Measurements from ENCODE around the gene CHRD. TPM values are rescaled to one million over a fixed set of nuclear protein-coding genes. Genes with fewer than 3 reads are reported as not detected.

The CHRD gene
- polyA plus RNA-seq (2013, experiment 1 of 2) = 0.73 TPM
- polyA plus RNA-seq (2013, experiment 2 of 2) = 0.63 TPM

DNA sequence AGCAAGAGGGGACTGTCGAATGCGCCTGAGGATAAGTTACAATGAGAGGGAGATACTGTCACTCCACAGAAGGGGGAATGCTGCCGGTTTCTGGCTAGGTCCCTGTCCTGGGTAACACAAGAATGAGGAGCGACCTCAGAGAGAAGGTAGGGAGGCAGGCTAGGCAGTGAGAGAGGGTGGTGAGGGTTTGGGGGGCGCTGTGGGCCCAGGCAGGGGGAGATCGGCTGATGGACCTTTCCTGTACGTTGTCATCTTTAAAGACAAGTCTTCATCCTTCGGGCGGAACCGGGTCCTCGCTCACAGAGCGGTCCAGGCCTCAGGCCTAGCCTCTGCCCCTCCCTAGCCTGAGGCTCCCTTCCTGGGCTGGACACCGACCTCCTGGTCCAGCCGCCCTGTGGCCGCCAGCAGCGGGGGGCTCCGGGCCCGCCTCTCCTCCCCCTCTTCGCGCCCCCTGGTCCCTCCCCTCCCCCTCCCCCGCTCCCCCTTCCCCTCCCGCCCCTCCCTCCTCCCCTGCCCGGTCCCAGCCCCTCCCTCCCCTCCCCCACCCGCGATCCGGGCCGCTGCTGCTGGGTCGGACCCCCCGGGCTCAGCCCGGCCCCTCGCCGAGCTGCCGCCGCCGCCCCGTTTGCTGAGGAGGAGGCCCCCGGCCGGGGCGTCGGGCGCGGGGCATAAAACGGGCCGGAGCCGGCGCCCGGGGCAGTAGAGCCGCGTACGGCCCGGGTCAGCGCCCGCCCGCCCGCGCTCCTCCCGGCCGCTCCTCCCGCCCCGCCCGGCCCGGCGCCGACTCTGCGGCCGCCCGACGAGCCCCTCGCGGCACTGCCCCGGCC lies at the start of gene CHRD:
Gene CHRD (plus strand): TSS at position 697 of the 827 bp plus-strand sequence. CDS start 265 bp downstream, outside the sequence.
- peak within 1 kb of the TSS; percentile 53 to 56 for H3K18ac ChIP-seq (ENCODE audit: low read depth in 1 of 2, low read length in 2 of 2)
- no peak within 1 kb of the TSS for H4K91ac ChIP-seq (ENCODE audit: low read length)
- H3K23ac ChIP-seq (ENCODE audit: low read length in 2 of 2) = peak within 1 kb of the TSS in 1 of 2 experiments; percentile 98
- peak within 1 kb of the TSS; percentile 80 for H3K4me2 ChIP-seq (ENCODE audit: low read length, poor library complexity, severe bottlenecking)
- no peak for DNase-seq
- H3K27me3 ChIP-seq (ENCODE audit: control insufficient read depth in 1 of 2, insufficient read depth in 1 of 2, low read length in 2 of 2) = peaks cover 39 to 76% of the 10 kb centered on the region in 2 experiments
- H2AK5ac ChIP-seq (ENCODE audit: low read length, severe bottlenecking) = no peak within 1 kb of the TSS
- H2AFZ ChIP-seq (ENCODE audit: low read depth, low read length) = peak within 1 kb of the TSS; percentile 58
- peaks cover 19% of the 10 kb centered on the region for H3K4me1 ChIP-seq (ENCODE audit: control insufficient read depth, insufficient read depth, low read depth, low read length)
- 29% methylated on average over 12 of the region's 71 CpGs for WGBS
- peak within 1 kb of the TSS; percentile 42 for H4K8ac ChIP-seq (ENCODE audit: low read length)
- H3K9me3 ChIP-seq (ENCODE audit: control insufficient read depth, low read length) = no peaks in the 10 kb centered on the region
- H3K4me3 ChIP-seq (ENCODE audit: insufficient read depth in 1 of 2, low read depth in 1 of 2, low read length in 2 of 2) = peak within 1 kb of the TSS; percentile 48 to 69
- peak within 1 kb of the TSS; percentile 11 for H2BK120ac ChIP-seq (ENCODE audit: low read depth, low read length)
- H2BK12ac ChIP-seq (ENCODE audit: low read length in 2 of 2) = no peak within 1 kb of the TSS
- peak within 1 kb of the TSS; percentile 58 for H3K9ac ChIP-seq (ENCODE audit: low read length)
- H3K4ac ChIP-seq (ENCODE audit: low read depth in 1 of 2, low read length in 2 of 2) = no peak within 1 kb of the TSS
- H3K79me1 ChIP-seq (replicated peaks; ENCODE audit: low read length, poor library complexity, severe bottlenecking) = no peaks in the 10 kb centered on the region
- H3K14ac ChIP-seq (ENCODE audit: low read length in 2 of 2) = no peak within 1 kb of the TSS
- H3K27ac ChIP-seq (ENCODE audit: low read length, poor library complexity, severe bottlenecking) = no peak within 1 kb of the TSS
- H3K36me3 ChIP-seq (ENCODE audit: control insufficient read depth in 1 of 2, insufficient read depth in 2 of 2, low read depth in 1 of 2, low read length in 2 of 2) = no peaks in the 10 kb centered on the region
- H2BK5ac ChIP-seq (ENCODE audit: low read depth, low read length, poor library complexity, severe bottlenecking) = no peak within 1 kb of the TSS
- H2BK15ac ChIP-seq (ENCODE audit: low read depth, poor library complexity, severe bottlenecking) = peak within 1 kb of the TSS; percentile 13

DNA sequence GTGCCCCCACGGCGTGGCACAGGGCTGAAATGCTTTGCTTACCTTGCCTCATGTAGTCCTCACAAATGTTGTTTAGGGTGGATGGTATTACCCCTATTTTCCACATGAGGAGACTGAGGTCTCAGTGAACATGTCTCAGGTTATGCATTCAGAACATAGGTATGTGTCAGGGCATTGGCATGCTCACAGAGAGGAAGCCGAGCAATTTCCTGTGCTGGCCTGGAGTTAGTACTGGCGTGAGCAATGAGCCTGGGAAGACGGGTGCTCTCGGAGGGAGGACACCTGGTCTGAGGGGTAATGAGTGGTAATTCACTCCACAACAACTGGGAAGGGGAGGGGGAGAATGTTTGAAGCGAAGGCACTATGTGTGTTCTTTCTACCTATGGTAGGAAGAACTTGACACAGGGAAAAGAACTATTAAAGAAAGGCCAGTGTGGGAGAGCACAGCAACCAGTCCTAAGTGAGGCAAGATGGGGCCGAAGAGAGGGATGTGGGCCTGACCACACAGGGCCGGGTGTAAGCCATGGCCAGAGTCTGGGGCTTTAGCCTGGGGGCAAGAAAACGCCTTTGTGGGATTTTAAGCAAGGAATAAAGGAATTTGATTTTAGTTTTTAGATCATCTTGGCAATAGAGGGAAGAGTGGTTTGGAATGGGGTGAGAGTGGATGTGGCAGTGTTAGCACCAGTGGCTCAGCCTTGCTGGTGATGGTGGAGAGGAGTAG lies 47.3 kb upstream of the CHRD start:
- peak; percentile 89 for DNase-seq
- 44% methylated on average over 10 of the region's 10 CpGs for WGBS
- H3K27ac ChIP-seq (ENCODE audit: low read length, poor library complexity, severe bottlenecking) = peak overlapping the region; percentile 80

DNA sequence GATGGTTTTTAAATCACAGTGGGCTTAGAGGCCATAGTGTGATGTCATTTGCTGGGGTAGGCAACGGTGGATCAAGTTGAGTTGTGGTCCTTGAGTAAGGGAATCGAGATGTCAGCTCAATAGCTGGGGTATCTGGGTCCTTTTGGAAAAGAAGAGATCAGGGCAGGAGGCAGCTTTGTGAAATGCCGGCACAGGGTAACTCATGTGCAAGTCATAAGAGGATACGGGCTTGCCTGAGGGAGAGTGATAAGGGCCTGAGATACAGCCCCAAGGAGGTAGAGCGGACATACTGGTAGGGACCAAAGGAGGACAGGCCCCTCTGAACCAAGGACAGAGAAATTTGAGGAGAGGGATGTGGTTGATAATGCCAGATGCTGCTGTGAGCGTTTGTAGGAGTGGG lies 46.7 kb upstream of the CHRD start:
- H2BK15ac ChIP-seq (ENCODE audit: low read depth, poor library complexity, severe bottlenecking) = no peak overlapping the region
- no peak for DNase-seq

More for the DNA sequence above, 47.3 kb upstream of the CHRD start:
- Histone ChIP-seq H3K23ac (ENCODE audit: low read length in 2 of 2) (no peak overlapping the region), H4K8ac (ENCODE audit: low read length) (no peak overlapping the region), H2BK5ac (ENCODE audit: low read depth, low read length, poor library complexity, severe bottlenecking) (peak overlapping the region; percentile 39), H2BK120ac (ENCODE audit: low read depth, low read length) (no peak overlapping the region), H2BK12ac (ENCODE audit: low read length in 2 of 2) (peak overlapping the region in 1 of 2 experiments; percentile 57), H3K14ac (ENCODE audit: low read length in 2 of 2) (no peak overlapping the region), H2AK5ac (ENCODE audit: low read length, severe bottlenecking) (peak overlapping the region; percentile 90), H4K91ac (ENCODE audit: low read length) (peak overlapping the region; percentile 29), H2AFZ (ENCODE audit: low read depth, low read length) (no peak overlapping the region), H3K4me3 (ENCODE audit: insufficient read depth in 1 of 2, low read depth in 1 of 2, low read length in 2 of 2) (no peak overlapping the region), H3K18ac (ENCODE audit: low read depth in 1 of 2, low read length in 2 of 2) (peak overlapping the region; percentile 11 to 13), H3K79me1 (replicated peaks; ENCODE audit: low read length, poor library complexity, severe bottlenecking) (peaks cover 12% of the 10 kb centered on the region), H3K9ac (ENCODE audit: low read length) (peak overlapping the region; percentile 51), H2BK15ac (ENCODE audit: low read depth, poor library complexity, severe bottlenecking) (no peak overlapping the region), H3K27me3 (ENCODE audit: control insufficient read depth in 1 of 2, insufficient read depth in 1 of 2, low read length in 2 of 2) (no peaks in the 10 kb centered on the region), H3K4me1 (ENCODE audit: control insufficient read depth, insufficient read depth, low read depth, low read length) (peaks cover 42% of the 10 kb centered on the region), H3K4me2 (ENCODE audit: low read length, poor library complexity, severe bottlenecking) (no peak overlapping the region), H3K9me3 (ENCODE audit: control insufficient read depth, low read length) (no peaks in the 10 kb centered on the region), H3K36me3 (ENCODE audit: control insufficient read depth in 1 of 2, insufficient read depth in 2 of 2, low read depth in 1 of 2, low read length in 2 of 2) (peaks cover 61 to 79% of the 10 kb centered on the region in 2 experiments), H3K4ac (ENCODE audit: low read depth in 1 of 2, low read length in 2 of 2) (peak overlapping the region in 1 of 2 experiments; percentile 37)

DNA sequence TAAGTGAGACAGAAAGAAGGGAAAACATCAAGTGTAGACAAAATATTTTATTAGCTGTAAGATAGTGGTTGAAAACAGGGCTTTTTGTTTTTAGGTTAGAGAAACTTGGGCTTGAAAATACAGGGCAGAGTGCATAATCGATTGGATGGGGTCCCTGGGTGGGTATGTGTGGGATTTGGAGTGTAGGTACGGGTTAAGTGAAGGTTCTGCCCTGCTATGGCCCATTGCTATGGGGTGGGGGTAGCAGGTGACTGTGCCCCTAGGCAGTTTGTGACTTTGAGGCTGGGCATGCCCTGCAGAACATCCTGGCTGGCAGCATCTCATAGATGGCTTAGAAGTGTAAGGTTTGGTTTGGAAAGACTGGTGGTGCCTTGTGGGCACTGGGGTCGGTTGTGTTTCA lies 46.2 kb upstream of the CHRD start:
- Histone ChIP-seq H3K27ac (ENCODE audit: low read length, poor library complexity, severe bottlenecking) (peak overlapping the region; percentile 80), H4K91ac (ENCODE audit: low read length) (peak overlapping the region; percentile 56), H4K8ac (ENCODE audit: low read length) (no peak overlapping the region), H3K4ac (ENCODE audit: low read depth in 1 of 2, low read length in 2 of 2) (no peak overlapping the region), H2BK12ac (ENCODE audit: low read length in 2 of 2) (no peak overlapping the region), H2BK15ac (ENCODE audit: low read depth, poor library complexity, severe bottlenecking) (no peak overlapping the region), H2BK120ac (ENCODE audit: low read depth, low read length) (no peak overlapping the region), H3K9me3 (ENCODE audit: control insufficient read depth, low read length) (no peaks in the 10 kb centered on the region), H2AFZ (ENCODE audit: low read depth, low read length) (no peak overlapping the region), H3K79me1 (replicated peaks; ENCODE audit: low read length, poor library complexity, severe bottlenecking) (peaks cover 15% of the 10 kb centered on the region), H3K23ac (ENCODE audit: low read length in 2 of 2) (no peak overlapping the region), H3K4me1 (ENCODE audit: control insufficient read depth, insufficient read depth, low read depth, low read length) (peaks cover 48% of the 10 kb centered on the region), H3K4me3 (ENCODE audit: insufficient read depth in 1 of 2, low read depth in 1 of 2, low read length in 2 of 2) (no peak overlapping the region), H2AK5ac (ENCODE audit: low read length, severe bottlenecking) (peak overlapping the region; percentile 75), H3K4me2 (ENCODE audit: low read length, poor library complexity, severe bottlenecking) (no peak overlapping the region), H3K9ac (ENCODE audit: low read length) (peak overlapping the region; percentile 51), H3K18ac (ENCODE audit: low read depth in 1 of 2, low read length in 2 of 2) (no peak overlapping the region), H3K36me3 (ENCODE audit: control insufficient read depth in 1 of 2, insufficient read depth in 2 of 2, low read depth in 1 of 2, low read length in 2 of 2) (peaks cover 52 to 67% of the 10 kb centered on the region in 2 experiments), H3K14ac (ENCODE audit: low read length in 2 of 2) (no peak overlapping the region), H3K27me3 (ENCODE audit: control insufficient read depth in 1 of 2, insufficient read depth in 1 of 2, low read length in 2 of 2) (no peaks in the 10 kb centered on the region), H2BK5ac (ENCODE audit: low read depth, low read length, poor library complexity, severe bottlenecking) (no peak overlapping the region)
- DNase-seq = no peak
- 91% methylated on average over 3 of the region's 3 CpGs for WGBS

More for the DNA sequence above, 46.7 kb upstream of the CHRD start:
- Histone ChIP-seq H2BK120ac (ENCODE audit: low read depth, low read length) (no peak overlapping the region), H3K79me1 (replicated peaks; ENCODE audit: low read length, poor library complexity, severe bottlenecking) (peaks cover 14% of the 10 kb centered on the region), H3K9me3 (ENCODE audit: control insufficient read depth, low read length) (no peaks in the 10 kb centered on the region), H3K4me1 (ENCODE audit: control insufficient read depth, insufficient read depth, low read depth, low read length) (peaks cover 43% of the 10 kb centered on the region), H3K23ac (ENCODE audit: low read length in 2 of 2) (no peak overlapping the region), H4K8ac (ENCODE audit: low read length) (no peak overlapping the region), H3K27ac (ENCODE audit: low read length, poor library complexity, severe bottlenecking) (peak overlapping the region; percentile 80), H2AK5ac (ENCODE audit: low read length, severe bottlenecking) (peak overlapping the region; percentile 75), H2AFZ (ENCODE audit: low read depth, low read length) (no peak overlapping the region), H2BK12ac (ENCODE audit: low read length in 2 of 2) (no peak overlapping the region), H3K4me3 (ENCODE audit: insufficient read depth in 1 of 2, low read depth in 1 of 2, low read length in 2 of 2) (no peak overlapping the region), H4K91ac (ENCODE audit: low read length) (no peak overlapping the region), H3K36me3 (ENCODE audit: control insufficient read depth in 1 of 2, insufficient read depth in 2 of 2, low read depth in 1 of 2, low read length in 2 of 2) (peaks cover 54 to 72% of the 10 kb centered on the region in 2 experiments), H3K18ac (ENCODE audit: low read depth in 1 of 2, low read length in 2 of 2) (peak overlapping the region in 1 of 2 experiments; percentile 11), H2BK5ac (ENCODE audit: low read depth, low read length, poor library complexity, severe bottlenecking) (peak overlapping the region; percentile 11), H3K14ac (ENCODE audit: low read length in 2 of 2) (no peak overlapping the region), H3K9ac (ENCODE audit: low read length) (peak overlapping the region; percentile 51), H3K27me3 (ENCODE audit: control insufficient read depth in 1 of 2, insufficient read depth in 1 of 2, low read length in 2 of 2) (no peaks in the 10 kb centered on the region), H3K4me2 (ENCODE audit: low read length, poor library complexity, severe bottlenecking) (no peak overlapping the region), H3K4ac (ENCODE audit: low read depth in 1 of 2, low read length in 2 of 2) (no peak overlapping the region)
- 86% methylated on average over 6 of the region's 6 CpGs for WGBS

Data from mesenchymal stem cell (in vitro differentiated cells and primary cell).